Mesodermal cell (in vitro differentiated cells): ENCODE measurements around the gene PRDM10.
A peak's percentile ranks its signal among the peaks of the same experiment; 100 is the strongest.
"Not testable (repeated sequence)": the region's sequence is repeated elsewhere in the genome, so short reads cannot be mapped to it uniquely, and the experiment has no call there.

Experiments used
- H3K27ac ChIP-seq: 2 replicates; pipeline ENCODE4 v1.7.0; 2013; ENCODE audit warnings: mild to moderate bottlenecking, low read depth, low read length, moderate library complexity; ENCODE audit not compliant: severe bottlenecking
- H3K36me3 ChIP-seq: 2 replicates; pipeline ENCODE4 v1.7.1; 2013; ENCODE audit warnings: mild to moderate bottlenecking, low read length, moderate library complexity; ENCODE audit not compliant: control insufficient read depth, insufficient read depth
- H3K4me1 ChIP-seq: one replicate; pipeline ENCODE4 v1.7.1; 2013; ENCODE audit warnings: mild to moderate bottlenecking, low read length; ENCODE audit not compliant: insufficient read depth, control insufficient read depth, poor library complexity, severe bottlenecking
- H3K4me3 ChIP-seq: 2 replicates; pipeline ENCODE4 v1.7.0; 2013; ENCODE audit warnings: low read length, control low read depth, mild to moderate bottlenecking; ENCODE audit not compliant: insufficient read depth, poor library complexity, severe bottlenecking; ENCODE audit errors: extremely low read depth
- H3K9me3 ChIP-seq: 2 replicates; pipeline ENCODE4 v1.7.1; 2013; ENCODE audit warnings: mild to moderate bottlenecking, low read length, moderate library complexity; ENCODE audit not compliant: control insufficient read depth
- WGBS, 2 experiments: methylation state at CpG; one replicate each; pipeline ENCODE4 v1.1.5; 2013; ENCODE audit warnings: missing lambda C conversion rate in 2 of 2; ENCODE audit not compliant: insufficient coverage in 2 of 2; 5-methylcytosine and 5-hydroxymethylcytosine counted together

PRDM10 gene

DNA sequence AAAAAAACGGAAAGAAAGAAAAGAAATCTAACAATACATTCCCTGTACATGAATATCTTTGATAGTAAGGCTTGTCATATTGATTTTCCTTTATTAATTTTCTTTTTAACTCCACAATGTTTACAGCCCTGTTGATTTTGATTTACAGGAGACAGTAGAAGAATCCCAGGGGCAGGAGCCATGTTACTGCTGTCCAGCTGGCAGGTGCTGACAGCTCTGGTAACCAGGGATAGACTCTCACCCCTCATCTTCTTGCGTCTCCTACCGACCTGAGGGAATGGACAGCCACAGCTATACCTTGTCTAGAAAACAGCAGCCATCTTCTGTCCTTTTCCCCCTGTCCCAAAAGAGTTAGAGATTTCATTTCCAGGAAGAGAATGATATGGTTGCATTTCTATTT is 37.4 kb downstream of the PRDM10 start:
- Histone ChIP-seq H3K4me3 (no peak overlapping the region), H3K27ac (no peak overlapping the region), H3K36me3 (no peaks in the 10 kb centered on the region), H3K4me1 (peaks cover 10% of the 10 kb centered on the region), H3K9me3 (no peaks in the 10 kb centered on the region)
- 100% methylated on average over 1 of the region's 3 CpGs; no CpG with 5 or more reads in 1 of the 2 experiments for WGBS, 2 experiments

DNA sequence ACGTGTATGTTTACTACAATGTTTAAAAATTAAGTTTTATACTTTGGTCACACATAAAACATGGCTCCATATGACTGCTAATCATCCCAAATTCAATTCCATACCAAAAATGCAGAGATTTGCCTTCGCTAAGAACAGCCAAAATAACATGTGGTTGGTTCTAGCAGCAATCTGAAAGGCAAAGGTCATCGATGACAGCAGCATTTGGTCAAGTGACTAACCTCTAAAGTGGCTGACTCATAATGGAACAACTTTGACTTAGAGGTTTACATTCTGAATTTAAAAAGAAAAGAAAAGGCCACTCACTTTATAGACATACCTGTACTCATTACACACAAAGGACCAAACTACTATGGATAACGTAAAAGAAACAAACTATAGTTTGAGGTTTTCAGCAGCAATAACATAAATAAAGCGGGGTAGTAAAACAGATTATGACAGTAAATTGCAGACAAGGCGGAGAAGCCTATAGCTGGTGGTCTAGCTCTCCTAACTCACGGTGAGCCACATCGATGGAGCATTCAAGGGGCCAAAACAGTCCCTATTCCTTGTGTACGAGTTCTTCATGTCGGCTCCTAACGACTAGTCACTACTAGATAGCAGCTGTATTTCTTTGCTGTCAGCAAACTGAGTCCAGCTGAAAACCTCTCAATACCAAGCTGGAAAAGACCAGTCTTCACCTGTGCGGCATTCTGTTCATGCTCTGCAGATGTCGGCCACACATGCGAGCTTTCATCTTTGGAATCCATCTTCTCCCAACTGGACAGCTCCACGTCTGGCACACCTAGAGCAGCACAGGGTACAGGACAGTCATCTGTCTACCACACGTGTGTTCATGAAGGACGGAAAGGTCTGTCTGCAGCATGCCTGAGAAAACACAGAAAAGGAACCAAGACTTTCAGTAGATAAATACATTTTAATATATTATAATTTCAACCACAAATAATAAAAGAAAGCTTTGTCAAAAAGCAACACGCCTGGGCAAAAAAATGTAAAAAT is 42.1 kb downstream of the PRDM10 start:
- WGBS, 2 experiments, result 95 to 97% methylated on average over 12 of the region's 18 CpGs
- no peaks in the 10 kb centered on the region for H3K9me3 ChIP-seq
- peak overlapping the region; percentile 46 for H3K27ac ChIP-seq
- peaks cover 7% of the 10 kb centered on the region for H3K4me1 ChIP-seq
- H3K36me3 ChIP-seq, result peaks cover 30% of the 10 kb centered on the region
- H3K4me3 ChIP-seq, result no peak overlapping the region

DNA sequence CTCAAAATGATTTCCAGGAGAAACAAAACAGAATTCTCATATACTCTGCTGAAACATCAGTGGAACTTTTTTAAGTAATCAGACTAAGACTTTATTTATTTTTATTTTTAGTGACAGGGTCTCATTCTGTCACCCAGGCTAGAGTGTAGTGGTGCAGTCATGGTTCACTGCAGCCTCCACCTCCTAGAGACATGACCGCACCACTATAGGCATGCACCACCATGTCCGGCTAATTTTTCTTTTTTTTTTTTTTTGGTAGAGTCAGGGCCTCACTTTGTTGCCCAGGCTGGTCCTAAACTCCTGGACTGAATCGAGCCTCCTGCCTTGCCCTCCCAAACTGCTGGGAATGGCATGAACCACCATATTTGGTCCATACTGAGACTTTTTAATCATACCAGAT is 42.9 kb downstream of the PRDM10 start:
- H3K36me3 ChIP-seq, result peaks cover 36% of the 10 kb centered on the region
- H3K9me3 ChIP-seq, result no peaks in the 10 kb centered on the region
- no peak overlapping the region for H3K4me3 ChIP-seq
- peaks cover 7% of the 10 kb centered on the region for H3K4me1 ChIP-seq
- WGBS, 2 experiments, result 93% methylated on average over 2 of the region's 3 CpGs; no CpG with 5 or more reads in 1 of the 2 experiments
- H3K27ac ChIP-seq, result no peak overlapping the region

DNA sequence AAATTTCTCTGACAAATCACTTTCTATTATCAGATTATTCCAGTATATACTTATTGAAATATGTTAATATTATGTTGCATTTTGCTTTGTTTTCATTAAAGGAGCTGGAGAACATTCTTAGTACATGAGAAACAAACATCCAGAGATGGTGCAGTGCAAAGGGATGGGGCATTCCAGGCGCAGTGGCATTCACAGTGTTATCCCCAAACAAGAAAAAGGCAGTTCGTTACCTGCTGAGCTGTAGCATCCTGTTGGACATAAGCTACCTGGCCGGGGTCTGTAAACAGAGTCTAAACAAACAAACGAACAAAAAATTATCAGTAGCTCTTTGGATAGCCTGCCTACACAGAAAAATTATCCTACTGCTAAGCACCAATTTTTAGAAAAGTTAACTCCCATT is 47.4 kb downstream of the PRDM10 start:
- peaks cover 8% of the 10 kb centered on the region for H3K4me1 ChIP-seq
- no peaks in the 10 kb centered on the region for H3K9me3 ChIP-seq
- H3K4me3 ChIP-seq, result no peak overlapping the region
- H3K27ac ChIP-seq, result no peak overlapping the region
- H3K36me3 ChIP-seq, result peaks cover 38% of the 10 kb centered on the region
- 89 to 94% methylated on average over 4 of the region's 4 CpGs for WGBS, 2 experiments

DNA sequence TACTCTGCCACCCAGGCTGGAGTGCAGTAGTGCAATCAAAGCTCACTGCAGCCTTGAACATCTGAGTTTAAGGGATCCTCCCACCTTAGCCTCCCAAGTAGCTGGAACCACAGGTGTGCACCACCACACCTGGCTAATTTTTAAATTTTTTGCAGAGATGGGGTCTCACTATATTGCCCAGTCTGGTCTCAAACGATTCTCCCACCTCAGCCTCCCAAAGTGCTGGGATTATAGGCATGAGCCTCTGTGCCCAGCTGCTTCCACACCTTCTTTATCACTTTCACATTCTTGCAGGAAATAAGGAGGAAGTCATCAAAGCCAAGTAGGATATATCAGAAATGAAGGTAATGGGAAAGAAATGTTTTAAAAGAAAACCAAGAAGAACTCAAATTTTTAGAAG is 47.9 kb downstream of the PRDM10 start:
- peaks cover 38% of the 10 kb centered on the region for H3K36me3 ChIP-seq
- H3K4me3 ChIP-seq, H3K27ac ChIP-seq, H3K9me3 ChIP-seq, H3K4me1 ChIP-seq: not testable (repeated sequence)
- WGBS, 2 experiments, result 80% methylated on average over 1 of the region's 1 CpG; no CpG with 5 or more reads in 1 of the 2 experiments

DNA sequence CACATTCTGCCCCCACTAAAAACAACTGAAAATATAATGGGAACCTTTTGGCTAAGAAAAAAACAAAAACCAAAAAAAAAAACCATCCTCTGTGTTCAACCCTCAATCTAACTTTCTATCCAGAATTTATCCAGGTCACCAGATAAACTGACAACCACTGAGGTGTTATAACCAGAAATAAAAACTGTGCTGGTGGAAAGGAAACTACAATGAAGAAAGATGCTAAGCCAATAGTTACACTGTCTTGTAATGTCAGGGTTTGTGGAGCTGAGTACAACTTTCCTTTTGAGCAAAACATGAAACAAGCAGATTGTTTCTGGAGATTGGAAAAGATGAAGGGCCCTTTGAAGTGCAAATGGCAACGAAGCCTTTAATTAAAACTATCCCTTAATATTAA is 50.8 kb downstream of the PRDM10 start:
- peaks cover 8% of the 10 kb centered on the region for H3K4me1 ChIP-seq
- no CpG with 5 or more reads among the region's 1 CpG for WGBS, 2 experiments
- no peak overlapping the region for H3K4me3 ChIP-seq
- no peak overlapping the region for H3K27ac ChIP-seq
- peaks cover 21% of the 10 kb centered on the region for H3K36me3 ChIP-seq
- no peaks in the 10 kb centered on the region for H3K9me3 ChIP-seq

DNA sequence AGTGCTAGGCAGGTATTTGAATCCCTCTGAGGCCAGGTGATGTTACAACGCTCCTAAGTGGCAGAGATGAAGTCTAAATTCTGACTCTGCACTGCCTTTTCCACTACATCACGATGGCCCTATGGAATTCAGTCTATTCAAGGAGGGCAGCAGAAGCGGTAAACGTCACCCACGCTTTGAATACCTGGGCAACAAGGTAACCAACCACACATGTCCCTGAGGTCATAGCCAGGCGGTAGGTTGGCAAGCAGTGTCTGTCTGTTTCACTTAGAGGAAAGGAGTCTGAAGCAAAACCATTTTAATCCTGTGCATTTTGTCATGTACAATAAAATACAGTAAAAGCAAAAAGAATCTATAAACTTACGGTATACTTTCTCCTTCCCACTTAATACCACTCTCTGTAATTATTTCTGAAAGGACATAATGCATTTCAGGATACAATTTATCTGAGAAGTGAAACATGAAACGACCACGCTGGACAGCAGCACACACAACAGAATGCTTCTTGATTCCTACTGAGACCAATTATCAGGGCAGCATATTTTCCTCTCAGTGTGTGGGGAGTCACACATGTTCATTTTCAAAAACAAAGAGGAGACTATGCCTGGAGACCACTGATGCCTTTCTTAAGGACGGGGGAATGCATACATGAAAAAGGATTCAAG is 51.3 kb downstream of the PRDM10 start:
- WGBS, 2 experiments, result 95 to 97% methylated on average over 5 of the region's 10 CpGs
- Histone ChIP-seq H3K27ac (no peak overlapping the region), H3K36me3 (peaks cover 20% of the 10 kb centered on the region), H3K9me3 (no peaks in the 10 kb centered on the region), H3K4me1 (peaks cover 8% of the 10 kb centered on the region), H3K4me3 (no peak overlapping the region)

DNA sequence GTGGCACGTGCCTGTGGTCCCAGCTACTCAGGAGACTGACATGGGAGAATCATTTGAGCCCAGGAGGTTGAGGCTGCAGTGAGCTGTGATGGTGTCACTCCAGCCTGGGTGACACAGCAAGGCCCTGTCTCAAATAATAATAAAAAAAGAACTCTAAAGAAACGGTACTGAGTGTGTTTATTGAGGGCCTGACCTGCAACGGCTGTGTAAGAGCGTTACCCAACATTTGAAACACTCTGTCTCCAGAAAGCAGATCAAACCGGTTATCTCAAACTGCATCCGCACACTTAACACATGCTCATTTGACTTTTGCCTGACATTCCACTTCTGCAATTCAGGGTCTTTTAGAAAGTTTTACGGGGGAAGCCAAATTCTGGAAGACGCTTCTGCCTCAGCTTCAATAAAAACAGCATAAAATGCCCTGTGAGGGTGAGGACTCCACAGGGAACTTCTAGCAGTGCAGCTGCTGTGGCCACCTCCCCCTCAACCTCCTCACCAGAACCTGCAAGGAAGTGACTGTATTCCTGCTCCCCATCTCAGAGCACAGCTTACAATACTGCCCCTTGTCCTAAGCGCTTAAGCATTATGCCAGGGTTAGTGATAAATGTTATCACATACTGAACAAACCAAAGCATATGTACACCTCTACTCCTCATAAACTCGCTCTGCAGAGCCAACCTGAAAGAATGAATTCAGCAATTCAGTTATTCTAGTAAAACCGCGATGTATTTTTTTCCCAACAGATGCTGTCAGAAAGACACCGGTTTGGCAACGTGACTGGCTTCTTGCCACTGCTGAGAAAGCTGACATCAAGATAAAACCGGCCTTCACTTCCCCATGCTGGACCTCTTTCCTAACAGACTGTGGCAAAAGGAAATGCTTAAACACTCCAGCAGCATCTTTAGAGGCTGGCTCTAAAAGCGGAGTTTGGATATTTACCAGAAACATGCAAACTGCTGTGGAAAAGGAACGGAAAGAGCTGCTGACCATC is 52.2 kb downstream of the PRDM10 start:
- Histone ChIP-seq H3K27ac (peak overlapping the region; percentile 53), H3K4me3 (no peak overlapping the region), H3K4me1 (peaks cover 8% of the 10 kb centered on the region), H3K36me3 (peaks cover 20% of the 10 kb centered on the region), H3K9me3 (no peaks in the 10 kb centered on the region)
- 94% methylated on average over 13 to 15 of the region's 17 CpGs for WGBS, 2 experiments

DNA sequence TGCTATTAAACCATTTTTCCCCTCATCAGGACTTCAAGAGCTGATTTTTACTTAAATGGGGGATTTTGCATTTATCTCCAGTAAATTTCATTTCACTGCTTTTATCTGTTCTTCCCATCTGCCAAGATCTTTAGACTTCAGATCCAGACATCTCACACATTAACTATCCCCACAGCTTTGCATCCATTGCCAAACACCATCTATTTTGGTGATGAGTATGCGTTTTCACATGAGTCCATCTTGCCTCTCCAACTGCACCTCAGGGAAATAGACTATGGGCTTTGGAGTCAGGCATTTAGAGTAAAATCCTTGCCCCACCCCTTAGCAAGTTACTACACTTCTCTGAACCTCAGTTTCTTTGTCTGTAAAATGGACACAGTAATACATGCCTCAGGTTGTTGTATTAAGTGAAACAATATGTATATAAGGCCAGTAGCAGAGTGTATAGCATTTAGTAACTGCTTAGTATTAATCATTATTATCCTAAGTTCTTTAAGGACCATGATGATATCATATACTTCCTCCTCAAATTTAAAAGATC is 53.6 kb downstream of the PRDM10 start:
- no peak overlapping the region for H3K27ac ChIP-seq
- WGBS, 2 experiments, result no CpG with 5 or more reads among the region's 1 CpG

DNA sequence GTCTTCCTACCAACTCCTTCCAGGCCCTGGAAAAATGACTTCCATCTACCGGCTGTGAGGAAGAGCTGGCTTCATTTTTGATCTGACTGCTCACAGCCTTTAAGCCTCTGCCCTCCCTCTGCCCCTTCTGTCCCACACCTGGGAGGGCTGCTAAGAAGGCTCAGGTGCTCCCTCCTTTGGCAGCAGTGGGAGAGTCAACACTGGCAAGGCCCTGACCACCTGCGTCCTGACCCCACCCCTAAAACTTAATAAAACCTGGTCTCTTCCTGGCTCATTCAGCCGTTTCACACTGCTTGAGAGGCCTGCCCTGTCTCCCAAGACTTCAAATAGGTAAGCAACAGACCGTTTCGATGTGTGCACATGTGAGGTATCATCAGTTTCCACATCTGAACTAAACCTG is 55.2 kb downstream of the PRDM10 start:
- Histone ChIP-seq H3K4me3 (no peak overlapping the region), H3K9me3 (no peaks in the 10 kb centered on the region), H3K27ac (no peak overlapping the region), H3K4me1 (peaks cover 8% of the 10 kb centered on the region), H3K36me3 (peaks cover 32% of the 10 kb centered on the region)
- 88 to 97% methylated on average over 4 to 5 of the region's 5 CpGs for WGBS, 2 experiments

More for the DNA sequence above, 53.6 kb downstream of the PRDM10 start:
- peaks cover 8% of the 10 kb centered on the region for H3K4me1 ChIP-seq
- H3K36me3 ChIP-seq, result peaks cover 21% of the 10 kb centered on the region
- H3K9me3 ChIP-seq, result no peaks in the 10 kb centered on the region
- H3K4me3 ChIP-seq, result no peak overlapping the region
